ENCODE measurements around the gene IKZF1.

DNA sequence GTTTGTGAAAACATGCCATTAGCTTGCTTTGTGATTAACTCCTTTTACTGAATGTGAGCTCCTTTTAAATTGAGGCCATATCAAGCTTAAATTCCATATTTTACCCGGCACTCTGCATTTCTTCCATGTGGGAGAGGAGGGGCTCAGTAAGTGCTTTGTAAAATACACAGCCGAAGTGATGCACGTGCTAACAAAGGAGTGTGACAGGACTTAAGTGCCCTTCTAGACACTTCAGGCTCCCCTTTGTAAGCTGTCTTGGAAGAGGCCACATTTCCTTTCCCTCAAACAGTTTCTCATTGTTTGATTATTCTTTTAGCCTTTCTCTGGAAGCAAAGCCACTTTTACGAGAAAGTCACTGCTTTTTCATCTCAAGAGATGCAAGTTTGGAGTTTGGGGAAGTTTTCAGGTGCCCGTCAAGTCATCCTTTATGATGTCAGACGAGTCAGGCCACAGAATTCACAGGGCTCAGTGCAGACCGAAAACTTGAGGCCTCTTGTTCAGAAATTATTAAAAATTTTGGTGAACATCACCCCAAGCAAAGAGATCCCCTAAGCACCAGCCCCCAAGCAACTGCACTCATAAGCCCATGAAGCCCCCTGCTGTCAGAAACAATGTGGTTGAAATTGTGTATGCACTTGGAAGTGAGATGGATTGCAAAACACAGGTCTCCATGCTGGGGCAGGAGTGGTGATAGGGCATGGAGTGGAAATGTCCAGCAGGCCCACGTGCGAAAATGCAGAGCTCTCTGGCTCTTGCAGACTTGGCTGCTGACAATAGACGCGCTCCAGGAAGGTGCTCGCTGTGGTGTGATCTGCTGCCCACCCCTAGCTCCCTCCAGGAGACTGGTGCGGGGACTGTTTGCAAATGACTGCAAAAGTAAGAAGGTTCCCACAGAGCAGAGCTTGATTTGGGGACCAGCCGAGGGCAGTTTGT, 11.5 kb downstream of the IKZF1 start:
- TF ChIP-seq CTCF (IDR thresholded peaks at IDR 0.05) (no peak), POLR2A (IDR thresholded peaks at IDR 0.05) (no peak)

All from adrenal gland (tissue), 5 donors.